SK-N-SH (cell line): ENCODE results near the gene YBX1.

Experiments
- CHD2 ChIP-seq: fragments of 150-350 bp; IDR thresholded peaks from 2 replicates; pipeline ENCODE4 v1.6.1; 2018; ENCODE audit warnings: low read length; ENCODE audit not compliant: partially characterized antibody
- EP300 ChIP-seq, 2 experiments: IDR thresholded peaks; 2 replicates each; pipeline versions ENCODE4 v1.4.0 to v1.6.1; 2012; ENCODE audit warnings: borderline replicate concordance in 1 of 2, low read depth in 1 of 2, low read length in 1 of 2
- POLR2AphosphoS5 ChIP-seq: IDR thresholded peaks from 2 replicates; pipeline ENCODE4 v1.6.1; 2012; ENCODE audit warnings: low read depth, low read length
- SIN3A ChIP-seq: IDR thresholded peaks from 2 replicates; pipeline ENCODE4 v1.6.1; 2012; ENCODE audit warnings: low read depth, mild to moderate bottlenecking, low read length, moderate library complexity, borderline replicate concordance
- TF ChIP-seq, protein P1 (sequence below): fragments of 200-600 bp; sonication (generic); IDR thresholded peaks from 2 replicates; pipeline ENCODE4 v1.6.1; 2017; ENCODE audit warnings: antibody characterized with exemption, mild to moderate bottlenecking, moderate library complexity
- TF ChIP-seq, protein P2 (sequence below): IDR thresholded peaks from 2 replicates; pipeline ENCODE4 v1.6.1; 2012; ENCODE audit warnings: mild to moderate bottlenecking, low read depth, low read length, moderate library complexity
- TF ChIP-seq, protein P3 (sequence below): fragments of 150-350 bp; IDR thresholded peaks from 2 replicates; pipeline ENCODE4 v1.6.1; 2017; ENCODE audit warnings: antibody characterized with exemption, low read length, low read depth, borderline replicate concordance

DNA sequence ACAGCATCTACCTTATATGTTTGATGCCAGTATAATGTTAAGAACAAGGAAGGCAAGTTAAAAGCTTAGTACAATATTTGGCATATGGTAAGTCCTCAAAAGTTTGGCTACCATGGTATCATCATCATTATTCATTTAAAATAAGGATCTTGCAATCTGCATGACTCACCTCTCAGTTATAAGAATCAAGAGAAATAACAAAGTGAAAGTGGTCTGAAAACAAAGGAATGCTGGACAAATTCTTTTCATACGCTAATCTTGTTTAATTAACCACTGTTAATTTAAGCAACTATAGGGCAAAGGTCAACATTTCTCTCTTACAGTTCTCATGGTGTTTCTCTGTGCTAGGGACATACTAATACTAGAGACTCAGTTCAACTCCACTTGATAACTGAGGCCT, 70.9 kb downstream of the YBX1 start:
- no peak for TF ChIP-seq EP300 (IDR thresholded peaks at IDR 0.05; ENCODE audit: borderline replicate concordance in 1 of 2, low read depth in 1 of 2, low read length in 1 of 2)
- TF ChIP-seq, protein P1, sequence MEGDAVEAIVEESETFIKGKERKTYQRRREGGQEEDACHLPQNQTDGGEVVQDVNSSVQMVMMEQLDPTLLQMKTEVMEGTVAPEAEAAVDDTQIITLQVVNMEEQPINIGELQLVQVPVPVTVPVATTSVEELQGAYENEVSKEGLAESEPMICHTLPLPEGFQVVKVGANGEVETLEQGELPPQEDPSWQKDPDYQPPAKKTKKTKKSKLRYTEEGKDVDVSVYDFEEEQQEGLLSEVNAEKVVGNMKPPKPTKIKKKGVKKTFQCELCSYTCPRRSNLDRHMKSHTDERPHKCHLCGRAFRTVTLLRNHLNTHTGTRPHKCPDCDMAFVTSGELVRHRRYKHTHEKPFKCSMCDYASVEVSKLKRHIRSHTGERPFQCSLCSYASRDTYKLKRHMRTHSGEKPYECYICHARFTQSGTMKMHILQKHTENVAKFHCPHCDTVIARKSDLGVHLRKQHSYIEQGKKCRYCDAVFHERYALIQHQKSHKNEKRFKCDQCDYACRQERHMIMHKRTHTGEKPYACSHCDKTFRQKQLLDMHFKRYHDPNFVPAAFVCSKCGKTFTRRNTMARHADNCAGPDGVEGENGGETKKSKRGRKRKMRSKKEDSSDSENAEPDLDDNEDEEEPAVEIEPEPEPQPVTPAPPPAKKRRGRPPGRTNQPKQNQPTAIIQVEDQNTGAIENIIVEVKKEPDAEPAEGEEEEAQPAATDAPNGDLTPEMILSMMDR, result no peak
- no peak for TF ChIP-seq SIN3A
- no peak for TF ChIP-seq CHD2
- TF ChIP-seq, protein P2, sequence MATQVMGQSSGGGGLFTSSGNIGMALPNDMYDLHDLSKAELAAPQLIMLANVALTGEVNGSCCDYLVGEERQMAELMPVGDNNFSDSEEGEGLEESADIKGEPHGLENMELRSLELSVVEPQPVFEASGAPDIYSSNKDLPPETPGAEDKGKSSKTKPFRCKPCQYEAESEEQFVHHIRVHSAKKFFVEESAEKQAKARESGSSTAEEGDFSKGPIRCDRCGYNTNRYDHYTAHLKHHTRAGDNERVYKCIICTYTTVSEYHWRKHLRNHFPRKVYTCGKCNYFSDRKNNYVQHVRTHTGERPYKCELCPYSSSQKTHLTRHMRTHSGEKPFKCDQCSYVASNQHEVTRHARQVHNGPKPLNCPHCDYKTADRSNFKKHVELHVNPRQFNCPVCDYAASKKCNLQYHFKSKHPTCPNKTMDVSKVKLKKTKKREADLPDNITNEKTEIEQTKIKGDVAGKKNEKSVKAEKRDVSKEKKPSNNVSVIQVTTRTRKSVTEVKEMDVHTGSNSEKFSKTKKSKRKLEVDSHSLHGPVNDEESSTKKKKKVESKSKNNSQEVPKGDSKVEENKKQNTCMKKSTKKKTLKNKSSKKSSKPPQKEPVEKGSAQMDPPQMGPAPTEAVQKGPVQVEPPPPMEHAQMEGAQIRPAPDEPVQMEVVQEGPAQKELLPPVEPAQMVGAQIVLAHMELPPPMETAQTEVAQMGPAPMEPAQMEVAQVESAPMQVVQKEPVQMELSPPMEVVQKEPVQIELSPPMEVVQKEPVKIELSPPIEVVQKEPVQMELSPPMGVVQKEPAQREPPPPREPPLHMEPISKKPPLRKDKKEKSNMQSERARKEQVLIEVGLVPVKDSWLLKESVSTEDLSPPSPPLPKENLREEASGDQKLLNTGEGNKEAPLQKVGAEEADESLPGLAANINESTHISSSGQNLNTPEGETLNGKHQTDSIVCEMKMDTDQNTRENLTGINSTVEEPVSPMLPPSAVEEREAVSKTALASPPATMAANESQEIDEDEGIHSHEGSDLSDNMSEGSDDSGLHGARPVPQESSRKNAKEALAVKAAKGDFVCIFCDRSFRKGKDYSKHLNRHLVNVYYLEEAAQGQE, result no peak
- TF ChIP-seq, protein P3, sequence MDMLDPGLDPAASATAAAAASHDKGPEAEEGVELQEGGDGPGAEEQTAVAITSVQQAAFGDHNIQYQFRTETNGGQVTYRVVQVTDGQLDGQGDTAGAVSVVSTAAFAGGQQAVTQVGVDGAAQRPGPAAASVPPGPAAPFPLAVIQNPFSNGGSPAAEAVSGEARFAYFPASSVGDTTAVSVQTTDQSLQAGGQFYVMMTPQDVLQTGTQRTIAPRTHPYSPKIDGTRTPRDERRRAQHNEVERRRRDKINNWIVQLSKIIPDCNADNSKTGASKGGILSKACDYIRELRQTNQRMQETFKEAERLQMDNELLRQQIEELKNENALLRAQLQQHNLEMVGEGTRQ, result no peak
- TF ChIP-seq POLR2AphosphoS5, result no peak
